GM23338 (cell line): ENCODE data around the gene SLC29A1. TPM values are rescaled to one million over a fixed set of nuclear protein-coding genes. Genes with fewer than 3 reads are reported as not detected.

Source experiments
- ATAC-seq: fragments of 200-7000 bp; cut with Tn5 transposase; 3 replicates; pipeline ENCODE4 v1.9.1; 2020
- DNase-seq: peaks from one replicate; pipeline ENCODE4 v3.0.0-alpha.2; 2015; ENCODE audit warnings: low spot score
- H2AFZ ChIP-seq: fragments of 200-600 bp; sonication (generic); 2 replicates; pipeline ENCODE4 v1.8.0; 2016; ENCODE audit warnings: antibody characterized with exemption, mild to moderate bottlenecking, moderate library complexity
- H3F3A ChIP-seq: fragments of 200-600 bp; sonication (generic); replicated peaks from 2 replicates; pipeline ENCODE4 v1.8.0; 2017; ENCODE audit warnings: antibody characterized with exemption, mixed run types, low read depth
- H3K27ac ChIP-seq: fragments of 200-600 bp; sonication (generic); 2 replicates; pipeline ENCODE4 v1.6.1; 2016; ENCODE audit warnings: low read depth
- H3K27me3 ChIP-seq: fragments of 200-600 bp; sonication (generic); 2 replicates; pipeline ENCODE4 v1.8.0; 2016; ENCODE audit warnings: mild to moderate bottlenecking, mixed run types, moderate library complexity; ENCODE audit not compliant: insufficient read depth
- H3K36me3 ChIP-seq: fragments of 200-600 bp; sonication (generic); 2 replicates; pipeline ENCODE4 v1.8.0; 2016; ENCODE audit warnings: mild to moderate bottlenecking; ENCODE audit not compliant: insufficient read depth
- H3K4me1 ChIP-seq: fragments of 200-600 bp; sonication (generic); 2 replicates; pipeline ENCODE4 v1.8.0; 2016; ENCODE audit warnings: mild to moderate bottlenecking, moderate library complexity; ENCODE audit not compliant: insufficient read depth
- H3K4me2 ChIP-seq: fragments of 200-600 bp; sonication (generic); 2 replicates; pipeline ENCODE4 v1.7.1; 2017; ENCODE audit warnings: mixed run types
- H3K4me3 ChIP-seq: fragments of 200-600 bp; sonication (generic); 2 replicates; pipeline ENCODE4 v1.6.1; 2016; ENCODE audit warnings: mixed run types
- H3K79me2 ChIP-seq: fragments of 200-600 bp; sonication (generic); replicated peaks from 2 replicates; pipeline ENCODE4 v1.8.0; 2017; ENCODE audit warnings: mild to moderate bottlenecking; ENCODE audit not compliant: insufficient read depth
- H3K9me2 ChIP-seq: fragments of 200-600 bp; sonication (generic); 2 replicates; pipeline ENCODE4 v1.8.0; 2017; ENCODE audit not compliant: insufficient read depth
- H4K20me1 ChIP-seq: fragments of 200-600 bp; sonication (generic); replicated peaks from 2 replicates; pipeline ENCODE4 v1.8.0; 2017; ENCODE audit warnings: mild to moderate bottlenecking; ENCODE audit not compliant: insufficient read depth
- H3K27ac Mint-ChIP-seq: 2 replicates; pipeline ENCODE4 v1.8.0; 2020; ENCODE audit warnings: inconsistent platforms, mild to moderate bottlenecking, moderate library complexity, mixed read lengths
- H3K27me3 Mint-ChIP-seq: 3 replicates; pipeline ENCODE4 v1.8.0; 2022; ENCODE audit warnings: low read depth, mild to moderate bottlenecking, moderate library complexity, mixed read lengths, inconsistent platforms; ENCODE audit not compliant: insufficient read depth, poor library complexity
- H3K36me3 Mint-ChIP-seq: 3 replicates; pipeline ENCODE4 v1.8.0; 2021; ENCODE audit warnings: low read depth, mild to moderate bottlenecking, inconsistent platforms, moderate library complexity, mixed read lengths
- H3K4me1 Mint-ChIP-seq: 3 replicates; pipeline ENCODE4 v1.8.0; 2020; ENCODE audit warnings: mild to moderate bottlenecking, inconsistent platforms, mixed read lengths
- H3K4me3 Mint-ChIP-seq: 3 replicates; pipeline ENCODE4 v1.8.0; 2021; ENCODE audit warnings: moderate library complexity, mild to moderate bottlenecking, inconsistent platforms, mixed read lengths
- H3K9me3 Mint-ChIP-seq: 3 replicates; pipeline ENCODE4 v1.8.0; 2020; ENCODE audit warnings: moderate library complexity, mild to moderate bottlenecking, inconsistent platforms, mixed read lengths
- EZH2 ChIP-seq: fragments of 200-600 bp; sonication (generic); IDR thresholded peaks from one replicate; pipeline ENCODE4 v1.8.0; 2017; ENCODE audit warnings: antibody characterized with exemption, mild to moderate bottlenecking, low read depth; ENCODE audit not compliant: unreplicated experiment
- EZH2phosphoT487 ChIP-seq: fragments of 200-600 bp; sonication (generic); IDR thresholded peaks from one replicate; pipeline ENCODE4 v1.8.1; 2018; ENCODE audit warnings: antibody characterized with exemption; ENCODE audit not compliant: unreplicated experiment
- POLR2AphosphoS5 ChIP-seq: IDR thresholded peaks from 2 replicates; pipeline ENCODE4 v1.6.1; 2016; ENCODE audit warnings: antibody characterized with exemption, low read depth
- polyA plus RNA-seq: library from polyadenylated mRNA; unstranded; fragments of >200 nt; fragmentation: Nextera tagmentation; extraction: Ambion mirVana; gene quantifications from 2 replicates; pipeline ENCODE4 v1.2.1, GENCODE V29; 2016
- total RNA-seq: library from RNA; depleted of rRNA; stranded (reverse); fragments of >200 nt; shearing (Covaris generic); gene quantifications from 2 replicates; pipeline ENCODE4 v1.2.3, GENCODE V29; 2014
- TF ChIP-seq, protein P1 (sequence below): fragments of 250-450 bp; sonication (Bioruptor Pico); IDR thresholded peaks from 2 replicates; pipeline ENCODE4 v1.5.0; 2020; ENCODE audit warnings: mild to moderate bottlenecking, moderate library complexity
- TF ChIP-seq, protein P2 (sequence below), 2 experiments: fragments of 200-600 bp in 1 of 2; sonication (generic) in 1 of 2; conservative IDR thresholded peaks; 2 replicates each; pipeline versions ENCODE4 v1.5.1 to v1.6.1; 2016 to 2017; ENCODE audit warnings: antibody characterized with exemption in 2 of 2, low read depth in 2 of 2, mild to moderate bottlenecking in 2 of 2, moderate library complexity in 1 of 2

Gene SLC29A1
- total and polyA plus RNA-seq, 2 experiments from 2014 or later: 73.1 to 169 TPM

DNA sequence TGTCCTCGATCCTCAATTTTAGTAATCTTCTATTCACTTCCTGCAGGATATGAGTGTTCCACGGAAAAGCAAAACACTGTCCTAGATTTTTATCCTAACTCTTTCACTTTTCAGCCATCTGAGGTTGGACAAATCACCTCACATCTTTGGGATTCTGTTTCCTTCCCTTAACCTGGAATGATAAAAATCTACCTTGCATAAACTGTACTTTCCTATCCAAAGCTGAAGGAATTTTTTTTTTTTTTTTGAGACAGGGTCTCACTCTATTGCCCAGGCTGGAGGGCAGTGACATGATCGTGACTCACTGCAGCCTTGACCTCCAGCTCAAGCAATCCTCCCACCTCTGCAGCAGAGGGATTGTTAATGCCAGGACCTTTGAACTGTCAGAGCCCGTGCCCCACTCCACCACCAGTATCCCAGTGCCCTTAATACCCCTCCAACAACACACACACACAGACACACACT, 44.3 kb upstream of the SLC29A1 start (continued):
- TF ChIP-seq, protein P1, sequence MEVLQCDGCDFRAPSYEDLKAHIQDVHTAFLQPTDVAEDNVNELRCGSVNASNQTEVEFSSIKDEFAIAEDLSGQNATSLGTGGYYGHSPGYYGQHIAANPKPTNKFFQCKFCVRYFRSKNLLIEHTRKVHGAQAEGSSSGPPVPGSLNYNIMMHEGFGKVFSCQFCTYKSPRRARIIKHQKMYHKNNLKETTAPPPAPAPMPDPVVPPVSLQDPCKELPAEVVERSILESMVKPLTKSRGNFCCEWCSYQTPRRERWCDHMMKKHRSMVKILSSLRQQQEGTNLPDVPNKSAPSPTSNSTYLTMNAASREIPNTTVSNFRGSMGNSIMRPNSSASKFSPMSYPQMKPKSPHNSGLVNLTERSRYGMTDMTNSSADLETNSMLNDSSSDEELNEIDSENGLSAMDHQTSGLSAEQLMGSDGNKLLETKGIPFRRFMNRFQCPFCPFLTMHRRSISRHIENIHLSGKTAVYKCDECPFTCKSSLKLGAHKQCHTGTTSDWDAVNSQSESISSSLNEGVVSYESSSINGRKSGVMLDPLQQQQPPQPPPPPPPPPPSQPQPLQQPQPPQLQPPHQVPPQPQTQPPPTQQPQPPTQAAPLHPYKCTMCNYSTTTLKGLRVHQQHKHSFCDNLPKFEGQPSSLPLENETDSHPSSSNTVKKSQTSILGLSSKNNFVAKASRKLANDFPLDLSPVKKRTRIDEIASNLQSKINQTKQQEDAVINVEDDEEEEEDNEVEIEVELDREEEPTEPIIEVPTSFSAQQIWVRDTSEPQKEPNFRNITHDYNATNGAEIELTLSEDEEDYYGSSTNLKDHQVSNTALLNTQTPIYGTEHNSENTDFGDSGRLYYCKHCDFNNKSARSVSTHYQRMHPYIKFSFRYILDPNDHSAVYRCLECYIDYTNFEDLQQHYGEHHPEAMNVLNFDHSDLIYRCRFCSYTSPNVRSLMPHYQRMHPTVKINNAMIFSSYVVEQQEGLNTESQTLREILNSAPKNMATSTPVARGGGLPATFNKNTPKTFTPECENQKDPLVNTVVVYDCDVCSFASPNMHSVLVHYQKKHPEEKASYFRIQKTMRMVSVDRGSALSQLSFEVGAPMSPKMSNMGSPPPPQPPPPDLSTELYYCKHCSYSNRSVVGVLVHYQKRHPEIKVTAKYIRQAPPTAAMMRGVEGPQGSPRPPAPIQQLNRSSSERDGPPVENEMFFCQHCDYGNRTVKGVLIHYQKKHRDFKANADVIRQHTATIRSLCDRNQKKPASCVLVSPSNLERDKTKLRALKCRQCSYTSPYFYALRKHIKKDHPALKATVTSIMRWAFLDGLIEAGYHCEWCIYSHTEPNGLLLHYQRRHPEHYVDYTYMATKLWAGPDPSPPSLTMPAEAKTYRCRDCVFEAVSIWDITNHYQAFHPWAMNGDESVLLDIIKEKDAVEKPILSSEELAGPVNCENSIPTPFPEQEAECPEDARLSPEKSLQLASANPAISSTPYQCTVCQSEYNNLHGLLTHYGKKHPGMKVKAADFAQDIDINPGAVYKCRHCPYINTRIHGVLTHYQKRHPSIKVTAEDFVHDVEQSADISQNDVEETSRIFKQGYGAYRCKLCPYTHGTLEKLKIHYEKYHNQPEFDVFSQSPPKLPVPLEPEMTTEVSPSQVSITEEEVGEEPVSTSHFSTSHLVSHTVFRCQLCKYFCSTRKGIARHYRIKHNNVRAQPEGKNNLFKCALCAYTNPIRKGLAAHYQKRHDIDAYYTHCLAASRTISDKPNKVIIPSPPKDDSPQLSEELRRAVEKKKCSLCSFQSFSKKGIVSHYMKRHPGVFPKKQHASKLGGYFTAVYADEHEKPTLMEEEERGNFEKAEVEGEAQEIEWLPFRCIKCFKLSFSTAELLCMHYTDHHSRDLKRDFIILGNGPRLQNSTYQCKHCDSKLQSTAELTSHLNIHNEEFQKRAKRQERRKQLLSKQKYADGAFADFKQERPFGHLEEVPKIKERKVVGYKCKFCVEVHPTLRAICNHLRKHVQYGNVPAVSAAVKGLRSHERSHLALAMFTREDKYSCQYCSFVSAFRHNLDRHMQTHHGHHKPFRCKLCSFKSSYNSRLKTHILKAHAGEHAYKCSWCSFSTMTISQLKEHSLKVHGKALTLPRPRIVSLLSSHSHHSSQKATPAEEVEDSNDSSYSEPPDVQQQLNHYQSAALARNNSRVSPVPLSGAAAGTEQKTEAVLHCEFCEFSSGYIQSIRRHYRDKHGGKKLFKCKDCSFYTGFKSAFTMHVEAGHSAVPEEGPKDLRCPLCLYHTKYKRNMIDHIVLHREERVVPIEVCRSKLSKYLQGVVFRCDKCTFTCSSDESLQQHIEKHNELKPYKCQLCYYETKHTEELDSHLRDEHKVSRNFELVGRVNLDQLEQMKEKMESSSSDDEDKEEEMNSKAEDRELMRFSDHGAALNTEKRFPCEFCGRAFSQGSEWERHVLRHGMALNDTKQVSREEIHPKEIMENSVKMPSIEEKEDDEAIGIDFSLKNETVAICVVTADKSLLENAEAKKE (CRISPR knock-in tag): no peak
- TF ChIP-seq EZH2: no peak
- TF ChIP-seq, protein P2, sequence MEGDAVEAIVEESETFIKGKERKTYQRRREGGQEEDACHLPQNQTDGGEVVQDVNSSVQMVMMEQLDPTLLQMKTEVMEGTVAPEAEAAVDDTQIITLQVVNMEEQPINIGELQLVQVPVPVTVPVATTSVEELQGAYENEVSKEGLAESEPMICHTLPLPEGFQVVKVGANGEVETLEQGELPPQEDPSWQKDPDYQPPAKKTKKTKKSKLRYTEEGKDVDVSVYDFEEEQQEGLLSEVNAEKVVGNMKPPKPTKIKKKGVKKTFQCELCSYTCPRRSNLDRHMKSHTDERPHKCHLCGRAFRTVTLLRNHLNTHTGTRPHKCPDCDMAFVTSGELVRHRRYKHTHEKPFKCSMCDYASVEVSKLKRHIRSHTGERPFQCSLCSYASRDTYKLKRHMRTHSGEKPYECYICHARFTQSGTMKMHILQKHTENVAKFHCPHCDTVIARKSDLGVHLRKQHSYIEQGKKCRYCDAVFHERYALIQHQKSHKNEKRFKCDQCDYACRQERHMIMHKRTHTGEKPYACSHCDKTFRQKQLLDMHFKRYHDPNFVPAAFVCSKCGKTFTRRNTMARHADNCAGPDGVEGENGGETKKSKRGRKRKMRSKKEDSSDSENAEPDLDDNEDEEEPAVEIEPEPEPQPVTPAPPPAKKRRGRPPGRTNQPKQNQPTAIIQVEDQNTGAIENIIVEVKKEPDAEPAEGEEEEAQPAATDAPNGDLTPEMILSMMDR (conservative IDR thresholded peaks at IDR 0.05; ENCODE audit: low read depth in 2 of 2): no peak

DNA sequence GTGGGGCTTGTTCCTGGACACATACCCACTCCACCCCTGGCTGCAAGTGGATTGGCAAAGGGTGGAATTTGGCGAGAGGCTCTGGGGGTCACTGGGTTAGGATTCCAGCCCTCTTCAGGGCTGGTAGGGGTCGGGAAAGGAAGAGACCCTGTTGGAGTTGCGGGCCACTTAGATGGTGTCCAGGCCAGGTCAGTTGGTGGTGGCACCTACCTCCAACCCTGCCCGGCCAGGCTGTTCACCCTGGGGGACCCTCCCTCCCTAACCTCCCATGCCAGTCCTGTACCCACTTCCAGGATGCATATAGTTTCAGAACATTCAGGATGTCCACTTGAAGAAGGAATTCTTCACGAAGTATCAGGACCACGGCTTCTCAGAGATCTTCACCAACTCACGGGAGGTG, 43.7 kb upstream of the SLC29A1 start:
- H3K27me3 Mint-ChIP-seq: peaks cover 22% of the 10 kb centered on the region
- Histone ChIP-seq H3K36me3 (no peaks in the 10 kb centered on the region), H3K9me2 (no peaks in the 10 kb centered on the region), H3K27me3 (no peaks in the 10 kb centered on the region), H2AFZ (no peak overlapping the region), H3K79me2 (no peaks in the 10 kb centered on the region), H4K20me1 (no peaks in the 10 kb centered on the region), H3F3A (no peaks in the 10 kb centered on the region), H3K4me2 (no peak overlapping the region), H3K27ac (no peak overlapping the region), H3K4me1 (no peaks in the 10 kb centered on the region; the same call in 1 of the 2 replicates), H3K4me3 (no peak overlapping the region)
- H3K27ac Mint-ChIP-seq: no peak overlapping the region
- peaks cover 23% of the 10 kb centered on the region for H3K4me1 Mint-ChIP-seq
- no peaks in the 10 kb centered on the region for H3K9me3 Mint-ChIP-seq
- H3K4me3 Mint-ChIP-seq: no peak overlapping the region
- ATAC-seq (no peak), DNase-seq (no peak)
- H3K36me3 Mint-ChIP-seq: no peaks in the 10 kb centered on the region; the same call in 2 of the 3 replicates
- TF ChIP-seq POLR2AphosphoS5 (no peak), EZH2phosphoT487 (no peak)
- TF ChIP-seq, protein P2 (conservative IDR thresholded peaks at IDR 0.05; ENCODE audit: low read depth in 2 of 2): no peak
